ENCODE data around the gene ADAM33. TPM values are rescaled to one million over a fixed set of nuclear protein-coding genes. Genes with fewer than 3 reads are reported as not detected.
A peak's percentile ranks its signal among the peaks of the same experiment; 100 is the strongest.

ADAM33 gene
- total and polyA plus RNA-seq, 2 of the 8 experiments (the other 6 are each of a cell fraction or from before 2014, with no cell fraction given): 4.2 to 6.0 TPM

DNA sequence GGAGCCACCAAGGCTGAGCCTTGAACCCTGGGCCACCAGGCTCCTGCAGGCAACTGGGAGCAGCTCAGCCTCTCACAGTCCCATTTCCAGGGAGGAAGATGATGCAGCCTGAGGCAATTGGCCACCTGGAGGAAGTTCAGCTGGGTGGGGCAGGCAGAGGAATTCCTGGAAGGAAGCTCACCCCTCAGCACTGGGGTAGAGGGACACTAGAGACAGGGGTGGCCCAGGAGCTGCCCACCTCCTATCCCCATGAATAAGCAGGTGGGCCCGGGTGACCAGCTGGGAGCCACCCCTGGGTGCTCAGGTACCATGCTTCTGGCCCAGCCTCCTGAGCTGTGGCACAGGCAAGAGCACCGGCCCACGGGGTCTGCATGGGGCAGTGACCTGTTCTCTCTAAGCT, 47.1 kb upstream of the ADAM33 start:
- Histone ChIP-seq H3K9me3 (ENCODE audit: insufficient read depth in 2 of 2, low read depth in 1 of 2, low read length in 1 of 2) (no peaks in the 10 kb centered on the region), H3K36me3 (ENCODE audit: control insufficient read depth in 2 of 4, insufficient read depth in 4 of 4, low read length in 3 of 4) (no peaks in the 10 kb centered on the region), H2BK120ac (replicated peaks; ENCODE audit: low read depth, low read length) (no peak overlapping the region), H2AFZ (ENCODE audit: low read length) (no peak overlapping the region), H3K14ac (ENCODE audit: insufficient read length) (no peak overlapping the region), H2BK5ac (ENCODE audit: low read depth, low read length) (no peak overlapping the region), H4K8ac (ENCODE audit: extremely low read depth, insufficient read depth, low read length) (peak overlapping the region; percentile 14; the same call in 1 of the 2 replicates), H3K4me2 (ENCODE audit: insufficient read depth in 1 of 2, low read depth in 2 of 2, low read length in 2 of 2) (no peak overlapping the region), H2BK20ac (ENCODE audit: low read length) (no peak overlapping the region), H2AK5ac (ENCODE audit: low read depth, low read length) (no peak overlapping the region), H3K79me1 (ENCODE audit: low read depth, low read length) (no peaks in the 10 kb centered on the region), H2BK15ac (ENCODE audit: low read length) (no peak overlapping the region), H3K4ac (replicated peaks; ENCODE audit: insufficient read length, low read depth, low read length) (no peak overlapping the region), H4K91ac (replicated peaks; ENCODE audit: insufficient read length, low read length) (no peak overlapping the region), H2BK12ac (ENCODE audit: low read depth, low read length) (no peak overlapping the region), H3K79me2 (ENCODE audit: control insufficient read depth in 1 of 2, insufficient read depth in 2 of 2, low read length in 2 of 2) (no peaks in the 10 kb centered on the region), H4K5ac (ENCODE audit: insufficient read length, low read depth, low read length) (no peak overlapping the region), H3K18ac (ENCODE audit: extremely low read depth, low read length) (no peak overlapping the region), H3K56ac (replicated peaks; ENCODE audit: insufficient read length, low read depth, low read length) (no peak overlapping the region), H3K9ac (replicated peaks in 1 of 4; ENCODE audit: extremely low read depth in 1 of 4, low read depth in 3 of 4, low read length in 3 of 4) (no peak overlapping the region), H3K27ac (ENCODE audit: low read depth, low read length) (no peak overlapping the region), H3K27me3 (replicated peaks in 1 of 4; ENCODE audit: control insufficient read depth in 3 of 4, extremely low read depth in 1 of 4, insufficient read depth in 3 of 4, low read length in 3 of 4) (peaks cover 1 to 26% (median 22%) of the 10 kb centered on the region in 4 experiments; a peak in 6 of 7 replicates), H3K23ac (ENCODE audit: insufficient read length) (no peak overlapping the region), H3K23me2 (ENCODE audit: low read depth, low read length) (0 out of 2 replicates have a peak, but pooled peaks cover 3% of the 10 kb centered on the region), H3K4me3 (ENCODE audit: extremely low read depth in 1 of 4, insufficient read depth in 2 of 4, low read depth in 3 of 4, low read length in 4 of 4) (no peak overlapping the region), H3K4me1 (replicated peaks in 1 of 4; ENCODE audit: control insufficient read depth in 3 of 4, insufficient read depth in 4 of 4, low read length in 3 of 4) (peaks cover 0 to 19% (median 14%) of the 10 kb centered on the region in 4 experiments; a peak in 5 of 7 replicates), H4K20me1 (replicated peaks in 1 of 2; ENCODE audit: control insufficient read depth in 1 of 2, insufficient read depth in 2 of 2, low read length in 2 of 2) (peaks cover 0 to 2% of the 10 kb centered on the region in 2 experiments)
- no peak for FAIRE-seq
- DNase-seq (ENCODE audit: low read depth in 1 of 2, low spot score in 2 of 2): no peak
- WGBS, 2 experiments (ENCODE audit: extremely low coverage in 1 of 2, insufficient coverage in 1 of 2, insufficient read length in 1 of 2, insufficient replicate concordance in 2 of 2, low coverage in 1 of 2, low lambda C conversion rate in 2 of 2, missing lambda C conversion rate in 1 of 2): 87% methylated on average over 3 of the region's 3 CpGs; no CpG with 5 or more reads in 1 of the 2 experiments
- ChIA-PET CTCF (ENCODE audit: partially characterized antibody) (interaction anchor here (0.9 to 17.6 kb wide), 8 partner anchors 11 to 54 kb away, joined by 3 to 221 read pairs (median 6); no protein-coding TSS in a partner anchor), POLR2A (ENCODE audit: partially characterized antibody) (interaction anchor here (1.6 to 2.5 kb wide), 3 partner anchors 9 to 17 kb away, joined by 4 to 7 read pairs (median 6); no protein-coding TSS in a partner anchor)
- TF ChIP-seq RAD21 (IDR thresholded peaks at IDR 0.05 in 1 of 2, conservative IDR thresholded peaks at IDR 0.05 in 1 of 2; ENCODE audit: low read depth in 2 of 2, low read length in 2 of 2) (no peak), HDAC6 (IDR thresholded peaks at IDR 0.05; ENCODE audit: low read depth, low read length) (no peak), JUN (IDR thresholded peaks at IDR 0.05; ENCODE audit: low read depth, low read length) (no peak), KDM1A (IDR thresholded peaks at IDR 0.05; ENCODE audit: borderline replicate concordance, low read length) (no peak), CREB1 (IDR thresholded peaks at IDR 0.05) (no peak), CHD1 (IDR thresholded peaks at IDR 0.05; ENCODE audit: low read depth, low read length) (no peak), CBX8 (IDR thresholded peaks at IDR 0.05; ENCODE audit: borderline replicate concordance, low read depth, low read length) (no peak), SUZ12 (IDR thresholded peaks at IDR 0.05; ENCODE audit: low read length) (no peak), KDM5A (IDR thresholded peaks at IDR 0.05; ENCODE audit: low read length) (no peak), BRCA1 (IDR thresholded peaks at IDR 0.05; ENCODE audit: low read depth, low read length) (no peak)
- TF ChIP-seq, protein P1, sequence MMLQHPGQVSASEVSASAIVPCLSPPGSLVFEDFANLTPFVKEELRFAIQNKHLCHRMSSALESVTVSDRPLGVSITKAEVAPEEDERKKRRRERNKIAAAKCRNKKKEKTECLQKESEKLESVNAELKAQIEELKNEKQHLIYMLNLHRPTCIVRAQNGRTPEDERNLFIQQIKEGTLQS (IDR thresholded peaks at IDR 0.05; ENCODE audit: insufficient read depth, low read depth, low read length): no peak
- TF ChIP-seq, protein P2, sequence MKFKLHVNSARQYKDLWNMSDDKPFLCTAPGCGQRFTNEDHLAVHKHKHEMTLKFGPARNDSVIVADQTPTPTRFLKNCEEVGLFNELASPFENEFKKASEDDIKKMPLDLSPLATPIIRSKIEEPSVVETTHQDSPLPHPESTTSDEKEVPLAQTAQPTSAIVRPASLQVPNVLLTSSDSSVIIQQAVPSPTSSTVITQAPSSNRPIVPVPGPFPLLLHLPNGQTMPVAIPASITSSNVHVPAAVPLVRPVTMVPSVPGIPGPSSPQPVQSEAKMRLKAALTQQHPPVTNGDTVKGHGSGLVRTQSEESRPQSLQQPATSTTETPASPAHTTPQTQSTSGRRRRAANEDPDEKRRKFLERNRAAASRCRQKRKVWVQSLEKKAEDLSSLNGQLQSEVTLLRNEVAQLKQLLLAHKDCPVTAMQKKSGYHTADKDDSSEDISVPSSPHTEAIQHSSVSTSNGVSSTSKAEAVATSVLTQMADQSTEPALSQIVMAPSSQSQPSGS (IDR thresholded peaks at IDR 0.05; ENCODE audit: low read length): no peak

All from H1 (cell line).